ENCODE results near the gene TMEM158.

Gene TMEM158

GRCh38 chr3:45232521-45232920, 6.4 kb upstream of the TMEM158 start:
- DNase-seq: no peak

DNA sequence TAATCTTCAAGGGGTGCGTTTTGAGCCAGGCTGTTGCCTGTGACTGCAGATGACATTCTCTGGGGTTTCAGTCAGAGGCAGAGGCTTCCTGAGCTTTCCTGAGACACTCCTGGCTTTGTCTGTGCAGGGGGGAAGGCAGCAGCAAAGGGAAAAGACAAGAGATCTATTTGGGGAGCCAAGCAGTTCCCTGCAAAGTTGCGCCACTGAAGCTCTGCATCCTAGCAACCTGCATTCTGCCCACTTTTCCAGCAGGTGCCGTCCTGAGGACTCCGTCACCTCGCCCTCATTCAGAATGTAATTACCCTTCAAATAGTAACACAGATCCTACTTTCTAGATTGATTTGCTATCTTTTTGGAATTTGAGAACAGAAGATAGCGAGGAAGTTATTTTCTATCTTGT, 1.9 kb upstream of the TMEM158 start:
- DNase-seq: no peak

DNA sequence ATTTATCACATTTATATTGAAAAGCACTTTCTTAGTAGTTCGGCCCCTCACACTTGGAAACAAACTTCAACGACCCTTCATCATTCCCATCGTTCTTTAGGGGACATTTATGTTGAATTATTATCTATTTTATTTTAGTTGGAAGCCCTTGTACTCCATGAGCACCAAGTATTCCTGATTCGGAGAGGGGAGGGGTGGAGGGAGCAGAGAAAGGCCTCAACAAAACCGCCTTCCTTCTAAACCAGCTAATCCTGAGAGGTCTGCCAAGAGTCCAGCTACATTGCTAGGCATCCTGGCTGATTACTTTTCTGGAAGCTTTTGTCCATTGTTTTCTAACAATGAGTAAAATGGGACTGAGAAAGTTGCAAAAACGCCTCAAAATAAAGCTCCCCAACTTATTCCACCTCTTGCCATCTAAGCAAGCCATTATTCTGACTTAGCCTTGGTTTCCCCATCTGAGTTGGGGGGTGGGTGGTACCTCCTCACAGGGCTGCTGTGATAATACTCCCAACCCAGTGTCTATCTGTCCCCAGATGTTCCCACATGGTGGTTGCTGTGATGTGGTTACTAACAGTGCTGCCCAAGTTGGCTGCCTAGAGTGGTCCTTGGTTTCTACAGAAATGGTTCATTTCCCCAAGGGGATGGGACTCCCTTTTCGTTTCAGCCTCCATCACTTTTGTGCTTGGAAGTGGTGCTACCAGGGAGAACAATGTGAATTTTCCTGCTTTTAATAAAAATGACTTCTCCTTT, 1.2 kb upstream of the TMEM158 start:
- DNase-seq: no peak

- no peak for DNase-seq
Observed at GRCh38 chr3:45225465-45226205, 452 bp downstream of the TMEM158 start.

DNA sequence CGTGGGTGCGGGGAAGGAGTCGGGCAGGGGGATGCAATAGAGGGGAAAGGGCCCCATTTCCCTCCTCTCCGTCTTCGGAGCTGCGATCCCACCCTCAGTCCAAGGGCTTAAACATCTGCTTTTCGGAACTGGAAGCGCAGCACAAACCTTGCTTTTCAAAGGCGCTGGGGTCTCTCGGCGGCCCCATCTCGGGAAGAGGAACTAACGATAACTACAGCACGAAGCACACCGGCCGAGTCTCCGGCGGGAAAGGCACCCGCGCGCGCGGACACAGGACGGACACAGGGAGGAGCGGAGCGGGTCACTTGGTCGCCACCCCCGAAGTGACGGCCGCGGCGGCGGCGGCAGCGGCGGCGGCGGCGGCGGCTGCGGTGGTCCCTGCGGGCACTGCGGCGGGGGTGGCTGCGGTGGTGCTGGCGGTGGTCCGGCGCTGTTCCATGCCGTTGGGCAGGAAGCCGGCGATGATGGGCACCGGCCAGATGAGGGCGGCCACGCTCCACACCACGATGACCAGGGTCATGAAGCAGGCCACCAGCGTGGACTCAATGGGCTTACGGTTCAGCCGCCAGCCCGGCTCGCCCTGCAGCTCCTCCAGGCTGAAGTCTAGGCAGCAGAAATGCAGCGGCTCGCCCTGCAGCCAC, 1.1 kb downstream of the TMEM158 start:
- DNase-seq: peak; percentile 34

- no peak for DNase-seq
Observed at GRCh38 chr3:45223889-45224727, 2.0 kb downstream of the TMEM158 start.

DNA sequence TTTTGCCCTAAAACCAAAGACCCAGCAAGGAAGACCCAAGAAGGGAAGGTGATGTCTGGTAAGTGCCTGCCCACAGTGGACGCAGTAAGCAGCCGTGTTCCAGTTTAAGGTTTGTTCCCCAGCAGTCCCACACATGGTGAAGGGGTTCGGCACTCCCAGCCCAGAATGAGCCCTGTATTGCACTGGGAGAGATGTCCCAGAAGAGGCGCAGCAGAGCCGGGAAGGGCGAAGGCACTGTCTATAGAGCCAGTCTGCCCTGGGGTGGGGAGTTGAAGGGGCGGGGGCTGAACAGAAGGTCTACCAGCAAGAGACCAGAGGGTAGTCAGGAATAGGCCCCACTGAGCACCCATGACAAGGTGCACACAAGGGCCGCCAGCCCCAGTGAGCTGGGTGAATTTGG, 6.4 kb downstream of the TMEM158 start:
- DNase-seq: no peak

DNA sequence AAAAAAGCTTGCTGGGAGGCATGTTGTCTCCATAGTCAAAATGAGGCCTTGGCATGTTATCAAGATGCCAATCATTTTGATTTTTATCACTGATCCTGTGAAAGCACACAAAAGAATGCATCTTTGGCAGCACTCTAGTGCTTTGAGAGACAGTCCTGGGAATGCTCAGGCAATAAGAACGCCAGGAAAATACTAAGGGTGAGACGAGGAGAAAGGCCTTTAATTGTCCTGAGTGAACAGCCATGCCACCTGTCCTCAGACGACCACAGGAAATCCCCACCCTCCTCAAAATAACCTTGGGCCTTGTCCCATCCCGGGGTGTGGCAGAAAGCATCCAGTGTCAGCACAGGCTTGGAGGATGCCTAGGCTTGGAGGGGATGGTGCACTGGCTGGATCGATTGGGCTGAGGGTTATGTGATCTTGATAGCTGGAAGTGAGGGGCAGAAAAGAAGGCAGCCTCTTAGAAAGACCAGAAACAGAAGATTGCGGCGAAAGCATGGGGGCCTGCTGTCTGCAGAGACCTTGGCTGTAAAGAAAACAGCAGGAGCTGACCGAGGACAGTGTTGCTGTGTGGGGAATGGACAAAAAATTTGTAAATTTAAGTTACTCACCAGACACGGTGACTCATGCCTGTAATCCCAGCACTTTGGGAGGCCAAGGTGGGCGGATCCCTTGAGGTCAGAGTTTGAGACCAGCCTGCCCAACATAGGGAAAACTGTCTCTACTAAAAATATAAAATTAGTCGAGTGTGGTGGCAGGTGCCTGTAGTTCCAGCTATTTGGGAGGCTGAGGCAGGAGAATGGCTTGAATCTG, 7.3 kb downstream of the TMEM158 start:
- DNase-seq: no peak

DNA sequence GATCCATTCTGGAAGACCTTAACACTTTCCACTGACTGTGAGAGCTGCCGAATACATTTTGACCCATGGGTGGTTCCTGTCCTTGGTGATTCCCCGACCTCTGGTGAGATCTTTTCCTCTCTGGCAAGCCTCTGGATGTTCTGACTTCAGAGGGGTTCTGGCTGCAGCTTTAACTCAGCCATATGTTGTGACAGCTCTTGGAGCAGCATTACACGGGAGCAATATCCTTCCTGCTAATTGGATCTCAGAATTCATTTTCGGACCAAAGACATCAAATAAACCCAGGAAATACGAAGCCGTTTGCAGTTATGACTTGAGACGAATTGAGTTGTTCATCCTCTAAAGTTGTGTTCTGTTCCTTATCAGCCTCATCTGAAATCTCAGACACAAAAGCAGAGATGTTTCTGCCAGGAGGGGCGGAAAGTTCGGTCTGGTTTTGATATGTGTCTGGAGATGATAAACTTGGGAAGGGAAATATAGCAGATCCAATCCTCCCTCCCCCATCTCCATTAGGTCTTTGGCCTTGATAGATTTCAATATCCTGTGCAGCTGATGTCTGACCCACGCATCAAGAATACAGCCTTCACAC, 10.0 kb downstream of the TMEM158 start:
- DNase-seq: no peak

DNA sequence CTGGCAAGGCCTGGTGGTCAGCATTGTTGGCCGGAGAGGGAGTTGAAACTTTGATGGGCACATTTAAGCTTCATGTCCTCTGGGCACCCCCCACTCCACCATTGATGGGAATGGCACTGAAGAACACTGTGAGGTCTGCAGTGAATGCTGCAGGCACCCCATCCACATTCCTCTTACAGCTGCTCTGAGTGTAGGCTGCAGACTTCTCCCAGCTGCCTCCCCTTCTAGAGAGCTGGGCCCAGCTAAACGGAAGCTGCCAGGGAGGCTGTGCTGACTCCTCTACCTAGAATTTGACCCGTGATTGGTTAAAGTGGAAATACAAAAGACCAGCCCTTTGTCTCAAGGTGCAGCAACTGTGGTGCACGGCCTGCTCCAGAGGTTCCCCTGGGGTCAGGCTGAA, 10.6 kb downstream of the TMEM158 start:
- no peak for DNase-seq

- DNase-seq: no peak
Observed at GRCh38 chr3:45214061-45214680, 11.9 kb downstream of the TMEM158 start.

GRCh38 chr3:45212095-45212468, 14.0 kb downstream of the TMEM158 start:
- DNase-seq: no peak

GRCh38 chr3:45211466-45212094, 14.5 kb downstream of the TMEM158 start:
- no peak for DNase-seq

GRCh38 chr3:45210308-45211041, 15.6 kb downstream of the TMEM158 start:
- DNase-seq: peak; percentile 77

DNA sequence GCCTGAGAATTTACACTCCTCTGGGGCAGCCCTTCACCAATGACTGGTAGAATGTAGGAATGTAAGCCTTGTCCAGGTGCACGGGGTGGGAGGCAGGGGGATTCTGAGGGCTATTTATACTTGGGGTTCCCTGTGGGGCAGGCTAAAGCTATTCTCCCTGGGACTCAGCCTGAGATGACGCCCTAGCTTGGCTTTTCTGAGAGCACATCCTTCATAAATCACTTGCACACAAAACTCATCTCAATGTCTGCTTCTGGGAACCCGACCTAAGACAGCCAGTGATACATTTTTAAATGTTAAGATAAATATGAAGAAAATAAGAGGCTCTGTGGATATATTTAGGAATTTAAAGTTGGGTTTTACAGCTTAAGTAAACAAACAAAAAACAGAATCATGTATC, 16.6 kb downstream of the TMEM158 start:
- no peak for DNase-seq

DNA sequence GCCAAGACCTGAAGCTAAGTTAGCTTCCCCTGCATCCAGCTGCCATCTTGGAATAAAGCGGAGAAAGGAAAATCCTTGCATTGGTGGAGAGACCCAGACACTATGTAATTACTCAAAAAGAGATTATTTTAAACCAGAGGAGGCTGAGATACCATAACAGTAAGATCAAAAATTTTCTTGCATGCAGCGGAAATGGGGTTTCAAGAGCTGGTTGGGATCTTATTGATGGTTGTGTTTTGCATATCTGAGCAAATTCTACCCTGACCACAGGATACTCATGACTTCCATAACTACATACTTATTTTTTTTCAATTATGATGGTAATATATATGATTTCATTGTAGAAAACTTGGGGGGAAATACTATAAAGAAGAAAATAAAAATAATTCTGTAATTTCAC, 17.5 kb downstream of the TMEM158 start:
- DNase-seq: no peak

DNA sequence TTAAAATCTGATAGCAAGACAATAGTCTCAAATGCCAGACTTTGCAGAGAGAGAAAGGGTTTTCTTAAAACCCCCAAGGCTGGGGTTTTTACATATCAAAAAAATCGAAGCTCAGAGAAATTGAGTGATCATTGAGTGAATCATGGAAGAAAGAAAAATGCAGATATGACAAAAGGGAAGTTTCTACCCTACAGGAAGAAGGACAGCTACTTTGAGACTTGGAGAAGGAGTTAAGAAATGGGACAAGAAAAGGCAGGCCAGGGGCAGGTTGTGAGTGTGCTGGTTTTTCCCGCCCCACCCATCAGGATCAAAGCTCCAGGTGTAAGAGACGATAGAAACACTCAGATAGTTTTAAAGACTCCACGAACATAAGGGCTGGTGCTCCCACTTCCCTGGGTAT, 18.6 kb downstream of the TMEM158 start:
- DNase-seq: no peak

- DNase-seq: no peak
Observed at GRCh38 chr3:45205126-45205525, 21.0 kb downstream of the TMEM158 start.

DNA sequence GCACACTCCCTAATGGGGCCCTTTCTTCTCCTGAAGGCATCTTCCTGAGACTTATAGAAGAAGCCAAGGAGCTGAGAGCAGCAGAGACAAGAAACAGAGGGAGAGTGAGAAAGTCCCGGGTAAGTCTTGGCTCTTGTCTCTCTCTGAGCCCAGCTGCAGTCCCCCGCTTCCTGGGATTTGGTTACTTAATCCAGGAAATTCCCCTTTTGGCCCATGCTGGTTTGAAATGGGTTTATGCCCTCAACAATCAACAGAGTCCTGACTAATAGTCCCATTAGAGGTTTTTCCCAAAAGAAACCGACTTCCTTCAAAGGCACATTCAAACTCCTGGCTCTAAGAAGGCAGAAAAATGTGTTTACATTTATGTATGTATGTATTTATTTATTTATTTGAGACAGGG, 22.0 kb downstream of the TMEM158 start:
- no peak for DNase-seq

Measured in CD4-positive, alpha-beta T cell treated with Interferon gamma for 1 hour (primary cell).